GM12801 (cell line): ENCODE data around the gene GSX1.

Experiments used
- CTCF ChIP-seq: IDR thresholded peaks from one replicate; pipeline ENCODE4 v1.5.1; 2011; ENCODE audit warnings: control low read depth; ENCODE audit not compliant: insufficient read length; ENCODE audit errors: extremely low read depth

The GSX1 gene

GRCh38 chr13:27810461-27810860, 18.2 kb downstream of the GSX1 start:
- no peak for TF ChIP-seq CTCF

GRCh38 chr13:27813826-27814225, 21.5 kb downstream of the GSX1 start:
- TF ChIP-seq CTCF: no peak

- no peak for TF ChIP-seq CTCF
Observed at GRCh38 chr13:27820524-27821482, 28.5 kb downstream of the GSX1 start.

GRCh38 chr13:27821566-27821965, 29.3 kb downstream of the GSX1 start:
- TF ChIP-seq CTCF: no peak

GRCh38 chr13:27822258-27822872, 30.1 kb downstream of the GSX1 start:
- TF ChIP-seq CTCF: no peak

- TF ChIP-seq CTCF: no peak
Observed at GRCh38 chr13:27822873-27823311, 30.6 kb downstream of the GSX1 start.

GRCh38 chr13:27824121-27824520, 31.8 kb downstream of the GSX1 start:
- TF ChIP-seq CTCF: no peak
